Activated CD8-positive, alpha-beta T cell treated with anti-CD3 and anti-CD28 coated beads for 36 hours (primary cell): ENCODE measurements around the gene EEF1AKMT4. TPM values are rescaled to one million over a fixed set of nuclear protein-coding genes. Genes with fewer than 3 reads are reported as not detected.

Experiments used
- ATAC-seq: fragments of 200-7000 bp; cut with Tn5 transposase; one replicate; pipeline ENCODE4 v1.10.0; 2021; ENCODE audit warnings: mild to moderate bottlenecking, moderate library complexity
- CTCF ChIA-PET: fragments of 350-600 bp; sonication (Branson Sonifier 250); formaldehyde crosslinking; loops from one replicate; lab custom pipeline; 2021; ENCODE audit warnings: antibody characterized with exemption; lab: Charles Lee
- POLR2A ChIA-PET: fragments of 350-600 bp; sonication (Branson Sonifier 250); formaldehyde crosslinking; loops from one replicate; lab custom pipeline; 2021; ENCODE audit warnings: antibody characterized with exemption; lab: Charles Lee
- DNase-seq: peaks from one replicate; pipeline ENCODE4 v3.0.0-alpha.2; 2020
- H3K27ac Mint-ChIP-seq: one replicate; pipeline ENCODE4 v1.8.0; 2021; ENCODE audit warnings: mild to moderate bottlenecking, mixed read lengths
- H3K27me3 Mint-ChIP-seq: one replicate; pipeline ENCODE4 v1.8.0; 2021; ENCODE audit warnings: mixed read lengths
- H3K36me3 Mint-ChIP-seq: one replicate; pipeline ENCODE4 v1.8.0; 2021; ENCODE audit warnings: low read depth, mixed read lengths
- H3K4me1 Mint-ChIP-seq: one replicate; pipeline ENCODE4 v1.8.0; 2021; ENCODE audit warnings: low read depth, mixed read lengths
- H3K4me3 Mint-ChIP-seq: one replicate; pipeline ENCODE4 v1.8.0; 2021; ENCODE audit warnings: mild to moderate bottlenecking, moderate library complexity, mixed read lengths
- H3K9me3 Mint-ChIP-seq: one replicate; pipeline ENCODE4 v1.8.0; 2021; ENCODE audit warnings: mixed read lengths
- intact Hi-C: fragments of 100-400 bp; cut with micrococcal nuclease; formaldehyde crosslinking; loops from one replicate; pipeline ENCODE4 v1.10.0; 2022
- total RNA-seq, 2 experiments: library from RNA; stranded (reverse); gene quantifications; one replicate each; pipeline ENCODE4 v1.2.3, GENCODE V29; 2021
- TF ChIP-seq, protein P1 (sequence below): fragments of 200-600 bp; IDR thresholded peaks from one replicate; pipeline ENCODE4 v1.8.0; 2022; ENCODE audit warnings: antibody characterized with exemption, mild to moderate bottlenecking

EEF1AKMT4 gene
- total RNA-seq, 2 experiments from 2014 or later = 7.8 to 8.7 TPM

- Mint-ChIP-seq H3K36me3 (no peaks in the 10 kb centered on the region), H3K27ac (no peak overlapping the region), H3K4me3 (peak overlapping the region; percentile 50), H3K27me3 (peaks cover 33% of the 10 kb centered on the region), H3K4me1 (peaks cover 11% of the 10 kb centered on the region), H3K9me3 (no peaks in the 10 kb centered on the region)
- POLR2A ChIA-PET = interaction anchor here (1.3 to 1.7 kb wide), 2 partner anchors 15 to 31 kb away, joined by 5 read pairs; partner anchors contain the start of gene CAMK2N2
- TF ChIP-seq, protein P1, sequence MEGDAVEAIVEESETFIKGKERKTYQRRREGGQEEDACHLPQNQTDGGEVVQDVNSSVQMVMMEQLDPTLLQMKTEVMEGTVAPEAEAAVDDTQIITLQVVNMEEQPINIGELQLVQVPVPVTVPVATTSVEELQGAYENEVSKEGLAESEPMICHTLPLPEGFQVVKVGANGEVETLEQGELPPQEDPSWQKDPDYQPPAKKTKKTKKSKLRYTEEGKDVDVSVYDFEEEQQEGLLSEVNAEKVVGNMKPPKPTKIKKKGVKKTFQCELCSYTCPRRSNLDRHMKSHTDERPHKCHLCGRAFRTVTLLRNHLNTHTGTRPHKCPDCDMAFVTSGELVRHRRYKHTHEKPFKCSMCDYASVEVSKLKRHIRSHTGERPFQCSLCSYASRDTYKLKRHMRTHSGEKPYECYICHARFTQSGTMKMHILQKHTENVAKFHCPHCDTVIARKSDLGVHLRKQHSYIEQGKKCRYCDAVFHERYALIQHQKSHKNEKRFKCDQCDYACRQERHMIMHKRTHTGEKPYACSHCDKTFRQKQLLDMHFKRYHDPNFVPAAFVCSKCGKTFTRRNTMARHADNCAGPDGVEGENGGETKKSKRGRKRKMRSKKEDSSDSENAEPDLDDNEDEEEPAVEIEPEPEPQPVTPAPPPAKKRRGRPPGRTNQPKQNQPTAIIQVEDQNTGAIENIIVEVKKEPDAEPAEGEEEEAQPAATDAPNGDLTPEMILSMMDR = no peak
- no peak for DNase-seq
- intact Hi-C loops = no loop called here
- no peak for ATAC-seq
- CTCF ChIA-PET = interaction anchor here (0.7 to 1.5 kb wide), 4 partner anchors 12 to 59 kb away, joined by 3 to 6 read pairs (median 4); no protein-coding TSS in a partner anchor
These were observed 18.6 kb upstream of the EEF1AKMT4 start for GRCh38 chr3:184230603-184231528.

GRCh38 chr3:184231671-184232070 lies 17.8 kb upstream of the EEF1AKMT4 start:
- intact Hi-C loops = no loop called here
- Mint-ChIP-seq H3K9me3 (no peaks in the 10 kb centered on the region), H3K27me3 (peaks cover 33% of the 10 kb centered on the region), H3K36me3 (no peaks in the 10 kb centered on the region), H3K4me1 (peaks cover 11% of the 10 kb centered on the region), H3K27ac (no peak overlapping the region), H3K4me3 (peak overlapping the region; percentile 50)
- no peak for ATAC-seq
- no peak for DNase-seq
- TF ChIP-seq, protein P1 = no peak
- ChIA-PET CTCF (interaction anchor here (1.0 to 1.5 kb wide), 2 partner anchors 11 to 58 kb away, joined by 3 to 6 read pairs; no protein-coding TSS in a partner anchor), POLR2A (interaction anchor here (1.0 kb wide), 1 partner anchor 18 kb away, joined by 3 read pairs; the partner anchor contains the start of gene EEF1AKMT4)

DNA sequence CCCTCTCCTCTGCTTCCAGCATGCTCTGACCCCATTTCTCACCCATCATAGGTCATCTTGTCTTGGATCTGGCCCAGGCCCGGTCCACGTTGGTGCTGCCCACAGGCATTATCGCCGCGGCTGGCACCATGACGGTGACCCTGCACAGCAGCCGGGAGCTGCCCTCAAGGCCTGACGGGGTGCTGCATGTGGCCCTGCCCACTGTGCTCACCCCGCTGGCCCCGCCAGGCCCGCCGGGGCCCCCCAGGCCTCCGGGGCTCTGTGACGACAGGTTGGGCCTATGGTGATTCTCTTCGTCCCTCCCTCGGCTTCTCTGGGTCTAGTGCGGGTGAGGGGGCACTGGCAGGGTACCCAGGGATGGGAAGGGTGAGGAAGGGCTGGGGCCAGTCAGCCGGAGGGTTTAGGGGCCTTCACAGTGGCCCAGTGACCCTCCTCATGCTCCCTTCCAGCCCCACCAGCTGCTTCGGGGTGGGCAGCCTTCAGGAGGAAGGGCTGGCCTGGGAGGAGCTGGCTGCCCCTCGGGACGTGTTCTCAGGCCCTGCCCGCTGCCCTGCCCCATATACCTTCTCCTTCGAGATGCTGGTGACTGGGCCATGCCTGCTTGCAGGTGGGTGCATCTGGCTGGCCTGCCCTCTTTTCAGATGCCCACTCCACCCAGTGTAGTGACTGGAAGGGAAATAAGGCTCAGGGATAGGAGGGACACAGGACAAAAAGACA lies 16.2 kb upstream of the EEF1AKMT4 start:
- Mint-ChIP-seq H3K27me3 (peaks cover 30% of the 10 kb centered on the region), H3K9me3 (no peaks in the 10 kb centered on the region), H3K27ac (no peak overlapping the region), H3K36me3 (no peaks in the 10 kb centered on the region), H3K4me3 (no peak overlapping the region), H3K4me1 (peaks cover 11% of the 10 kb centered on the region)
- DNase-seq = no peak
- intact Hi-C loops = no loop called here
- TF ChIP-seq, protein P1 = no peak
- ChIA-PET CTCF (no interaction called here), POLR2A (no interaction called here)
- no peak for ATAC-seq

GRCh38 chr3:184234224-184234623 lies 15.2 kb upstream of the EEF1AKMT4 start:
- ATAC-seq (no peak), DNase-seq (no peak)
- TF ChIP-seq, protein P1 = no peak
- no peaks in the 10 kb centered on the region for H3K36me3 Mint-ChIP-seq
- H3K4me1 Mint-ChIP-seq = peaks cover 6% of the 10 kb centered on the region
- H3K9me3 Mint-ChIP-seq = no peaks in the 10 kb centered on the region
- H3K27me3 Mint-ChIP-seq = peaks cover 22% of the 10 kb centered on the region
- POLR2A ChIA-PET = no interaction called here
- CTCF ChIA-PET = no interaction called here
- no peak overlapping the region for H3K27ac Mint-ChIP-seq
- intact Hi-C loops = no loop called here
- H3K4me3 Mint-ChIP-seq = no peak overlapping the region
